GM18861 (cell line): Measurements from ENCODE around the gene ATP2B2.

Experiments used
- ATAC-seq: cut with Tn5 transposase; IDR thresholded peaks from one replicate; pipeline ENCODE4 v1.9.1; 2021; ENCODE audit not compliant: unreplicated experiment

The ATP2B2 gene

DNA sequence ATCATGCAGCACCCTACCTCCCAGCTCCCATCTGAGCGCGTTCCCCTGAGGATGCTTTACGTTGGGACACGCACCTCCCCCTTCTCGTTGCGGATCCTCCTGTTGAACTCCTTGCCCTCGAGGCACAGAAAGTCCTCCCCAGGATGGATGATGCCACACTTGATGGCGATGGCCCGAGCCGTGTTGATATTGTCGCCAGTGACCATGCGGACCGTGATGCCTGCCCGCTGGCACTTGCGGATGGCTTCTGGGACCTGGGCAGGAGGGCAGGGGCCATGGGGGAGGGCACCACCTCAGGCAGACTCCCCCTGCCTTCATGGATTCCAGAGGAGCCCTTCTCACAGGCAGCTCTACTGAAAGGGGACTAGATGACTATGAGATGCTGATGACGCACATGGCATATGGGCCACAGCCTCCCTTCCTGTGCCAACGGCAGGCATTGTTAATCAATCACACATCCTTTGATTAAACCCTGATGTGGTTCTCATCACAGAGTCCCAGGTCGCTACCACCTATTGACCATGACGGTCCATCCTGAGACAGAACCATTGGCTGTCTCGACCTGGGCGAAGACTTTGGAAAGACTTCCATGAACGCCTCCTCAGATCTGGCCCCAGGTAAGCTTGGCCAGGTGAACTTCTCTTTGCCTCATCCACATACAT lies 154.9 kb downstream of the ATP2B2 start:
- no peak for ATAC-seq

DNA sequence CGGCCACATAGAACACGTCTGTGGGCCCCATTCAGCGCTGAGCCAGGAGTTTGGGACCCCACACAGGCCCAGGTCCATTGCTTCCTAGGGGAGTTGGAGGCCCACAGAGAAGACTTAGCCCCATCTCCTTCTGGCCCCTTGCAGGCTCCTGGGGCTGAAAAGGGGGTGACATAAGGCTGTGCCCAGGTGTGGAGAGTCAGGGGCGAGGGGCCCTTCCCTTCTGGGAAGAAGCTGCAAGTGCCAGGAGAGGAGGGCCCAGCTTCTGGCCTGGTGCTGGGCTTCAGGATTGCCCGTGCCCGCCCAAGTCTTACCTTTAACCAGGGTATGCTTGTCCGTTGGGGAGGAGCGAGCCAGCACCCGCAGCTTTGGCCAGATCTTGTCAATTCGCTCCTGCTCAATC lies 155.6 kb downstream of the ATP2B2 start:
- no peak for ATAC-seq

DNA sequence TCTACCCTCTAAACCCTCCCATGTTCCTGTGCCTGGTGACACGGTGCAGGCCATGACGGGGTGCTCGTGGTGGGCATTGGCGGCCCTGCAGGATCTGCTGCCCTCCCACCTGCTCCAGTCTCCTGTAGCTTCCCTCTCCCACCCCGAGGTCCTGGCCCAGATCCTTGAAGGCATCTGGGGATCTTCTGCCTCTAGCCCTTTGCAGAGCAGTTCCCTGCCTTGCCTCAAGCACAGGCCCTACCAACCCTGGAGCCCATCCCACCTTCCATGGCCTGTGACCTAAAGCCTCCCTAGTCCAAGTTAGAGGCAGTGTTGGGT lies 157.0 kb downstream of the ATP2B2 start:
- no peak for ATAC-seq

DNA sequence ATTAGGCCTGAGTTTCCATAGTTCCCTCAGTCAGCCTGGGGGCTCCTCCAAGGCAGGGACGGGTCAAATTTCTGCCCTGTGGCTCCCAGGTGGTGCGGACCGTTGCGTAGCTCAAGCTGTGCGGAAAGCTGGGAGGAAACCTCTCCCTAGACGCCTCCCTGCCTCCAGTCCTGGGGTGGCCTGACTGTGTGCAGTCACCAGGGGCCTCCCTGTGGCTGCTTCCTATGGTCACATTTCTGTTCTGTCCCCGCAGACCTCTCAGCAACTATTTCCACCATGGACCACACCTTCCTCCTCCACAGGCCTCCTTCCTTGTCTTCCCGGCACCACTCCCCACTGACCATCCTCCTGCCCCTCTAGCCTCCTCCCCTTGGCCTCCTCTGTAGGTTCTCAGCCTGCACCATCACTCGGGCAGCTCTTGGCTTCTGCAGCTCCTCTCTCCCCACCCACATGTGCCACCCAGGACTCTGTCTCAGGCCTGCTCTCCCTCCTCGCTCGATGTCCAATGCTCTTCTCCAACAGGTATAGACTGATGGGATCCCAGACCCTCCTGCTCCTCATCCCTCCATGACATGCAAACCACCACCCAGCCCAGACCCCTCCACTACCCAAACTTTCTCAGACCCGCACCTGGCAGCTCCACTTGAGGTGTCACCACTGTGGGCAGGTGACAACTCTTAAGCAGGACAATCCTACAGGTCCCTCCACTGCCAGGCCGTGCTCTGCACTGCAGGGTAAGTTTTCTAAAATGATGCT lies 157.6 kb downstream of the ATP2B2 start:
- no peak for ATAC-seq

DNA sequence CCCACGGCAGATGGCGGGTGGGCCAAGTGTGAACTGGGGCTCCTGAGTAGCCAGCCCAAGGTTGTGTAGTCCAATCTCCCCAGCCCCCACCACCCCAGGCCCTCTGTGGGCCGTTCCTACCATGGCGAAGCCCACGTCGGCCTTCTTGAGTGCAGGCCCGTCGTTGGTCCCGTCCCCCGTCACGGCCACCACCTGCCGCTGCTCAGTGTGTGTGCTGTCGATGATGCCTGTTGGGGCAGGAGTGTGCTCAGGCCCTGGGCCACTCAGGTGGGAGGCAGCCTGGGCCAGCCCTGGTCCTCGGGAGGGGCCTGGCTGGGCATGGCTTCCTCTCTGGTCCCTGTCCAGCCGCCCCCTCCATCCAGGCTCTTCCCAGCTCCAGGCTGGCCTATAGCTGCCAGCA lies 159.5 kb downstream of the ATP2B2 start:
- no peak for ATAC-seq

DNA sequence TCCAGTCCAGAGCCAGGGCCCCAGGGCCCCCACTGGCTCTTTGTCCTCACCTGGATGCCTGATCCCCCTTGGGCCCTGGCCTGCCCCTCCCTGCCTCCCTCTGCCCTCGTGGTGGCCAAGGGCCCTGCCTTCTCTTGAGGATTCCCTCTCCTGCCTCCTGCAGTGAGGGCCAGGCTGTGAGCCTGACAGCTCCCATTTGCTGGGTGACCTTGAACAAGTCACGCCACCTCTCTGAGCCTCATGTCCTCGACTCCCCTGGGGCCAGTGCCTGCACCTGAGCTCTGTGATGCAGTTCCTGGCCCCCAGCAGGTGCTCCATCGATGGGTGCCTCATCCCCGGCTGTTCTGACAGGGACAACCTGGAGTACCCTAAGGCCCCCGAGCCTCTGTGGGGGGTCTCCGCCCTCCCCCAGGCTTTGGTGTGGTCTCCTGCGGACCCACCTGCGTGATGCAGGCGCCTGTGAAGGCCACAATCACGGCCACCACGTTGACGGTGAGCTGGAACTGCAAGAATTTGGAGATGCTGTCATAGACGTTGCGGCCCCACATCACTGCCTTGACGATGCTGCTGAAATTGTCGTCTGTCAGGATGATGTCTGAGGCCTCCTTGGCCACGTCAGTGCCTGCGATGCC lies 160.3 kb downstream of the ATP2B2 start:
- no peak for ATAC-seq

DNA sequence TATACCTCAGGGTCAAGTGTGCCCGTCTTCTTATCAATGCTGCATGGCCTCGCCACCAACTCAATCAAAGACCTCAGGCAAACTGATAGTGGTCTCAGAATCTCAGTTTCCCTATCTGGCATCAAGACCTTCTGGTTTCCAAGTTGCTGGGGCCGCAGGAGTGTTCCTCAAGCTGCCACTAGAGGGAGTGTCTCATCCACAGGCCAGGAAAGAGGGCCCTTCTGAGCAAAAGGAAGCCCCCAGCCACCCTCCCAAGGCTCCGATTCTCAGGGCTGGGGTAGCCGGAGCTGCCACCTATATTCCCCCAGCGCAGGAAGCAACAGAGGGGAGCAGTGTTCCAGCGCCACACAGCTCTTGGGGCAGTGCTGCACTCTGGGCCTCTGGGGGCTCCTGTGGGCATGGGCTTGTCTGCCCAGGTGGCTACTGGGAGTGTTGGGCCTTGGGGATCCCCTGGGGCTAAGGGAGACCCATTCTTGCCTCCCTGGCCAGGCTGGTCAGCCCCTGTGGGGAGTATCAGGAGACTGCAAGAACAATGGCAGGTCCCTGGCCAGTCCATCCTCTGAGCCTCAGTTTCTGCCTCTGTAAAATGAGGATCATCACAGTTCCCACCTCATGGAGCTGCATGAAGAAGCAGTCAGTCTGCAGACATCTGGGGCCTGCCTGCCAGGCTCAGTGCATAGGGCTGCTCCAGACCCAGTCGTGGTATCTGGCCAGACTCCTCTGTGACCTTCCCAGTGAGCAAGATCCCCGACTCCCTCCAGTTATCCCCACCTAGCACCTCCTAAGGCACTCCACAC lies 161.0 kb downstream of the ATP2B2 start:
- no peak for ATAC-seq

DNA sequence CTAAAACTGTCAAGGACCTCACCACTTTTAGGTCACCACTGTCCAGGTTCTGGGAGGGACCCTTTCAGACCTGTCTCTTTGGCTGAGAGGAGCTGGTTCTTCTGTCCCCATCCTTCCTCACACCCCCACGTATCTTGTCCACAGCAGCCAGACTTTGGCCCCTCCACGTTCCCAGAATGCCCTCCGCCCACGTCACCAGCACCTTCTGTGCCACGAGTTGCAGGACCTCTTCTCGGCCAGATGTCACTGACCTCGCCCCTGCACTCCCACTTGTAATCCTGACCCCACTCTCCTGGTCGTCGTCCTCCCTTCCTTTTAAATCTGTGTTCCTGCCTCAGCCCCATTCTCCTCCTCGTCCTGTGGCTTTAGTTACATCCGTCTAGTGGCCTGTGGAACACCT lies 161.9 kb downstream of the ATP2B2 start:
- no peak for ATAC-seq

GRCh38 chr3:10342781-10343180 lies 162.6 kb downstream of the ATP2B2 start:
- no peak for ATAC-seq

GRCh38 chr3:10341901-10342398 lies 163.4 kb downstream of the ATP2B2 start:
- ATAC-seq, result no peak

GRCh38 chr3:10340476-10340875 lies 164.9 kb downstream of the ATP2B2 start:
- ATAC-seq, result no peak

- no peak for ATAC-seq
Measured at GRCh38 chr3:10340046-10340445, 165.3 kb downstream of the ATP2B2 start.

DNA sequence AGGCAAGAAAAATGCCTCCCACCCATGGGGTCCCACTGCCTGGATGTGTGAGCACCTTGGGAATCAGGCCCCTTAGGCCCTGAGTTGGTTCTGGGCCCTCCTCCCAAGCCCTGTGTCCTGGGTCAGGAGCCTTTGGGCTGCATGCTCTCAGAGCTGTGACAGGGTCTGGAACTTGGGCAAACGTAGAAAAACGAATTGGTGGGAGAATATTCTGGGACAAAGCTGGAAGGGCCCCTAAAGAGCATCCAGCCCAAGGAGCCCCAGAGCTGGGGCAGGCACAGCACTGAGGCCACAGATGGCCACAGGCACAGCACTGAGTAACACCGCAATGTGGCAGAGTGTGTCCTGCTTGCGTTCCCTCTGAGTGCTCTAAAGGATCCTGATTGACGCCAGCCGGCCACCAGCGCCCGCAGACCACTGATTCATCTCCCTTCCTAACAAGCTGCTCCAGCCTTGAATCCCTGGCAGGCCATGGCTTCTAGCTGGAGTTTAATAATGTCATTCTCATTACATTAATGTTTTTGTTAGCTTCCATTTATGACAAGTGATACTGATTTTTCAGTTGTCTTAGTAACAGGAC lies 165.9 kb downstream of the ATP2B2 start:
- ATAC-seq, result no peak

GRCh38 chr3:10338591-10339353 lies 166.6 kb downstream of the ATP2B2 start:
- no peak for ATAC-seq

DNA sequence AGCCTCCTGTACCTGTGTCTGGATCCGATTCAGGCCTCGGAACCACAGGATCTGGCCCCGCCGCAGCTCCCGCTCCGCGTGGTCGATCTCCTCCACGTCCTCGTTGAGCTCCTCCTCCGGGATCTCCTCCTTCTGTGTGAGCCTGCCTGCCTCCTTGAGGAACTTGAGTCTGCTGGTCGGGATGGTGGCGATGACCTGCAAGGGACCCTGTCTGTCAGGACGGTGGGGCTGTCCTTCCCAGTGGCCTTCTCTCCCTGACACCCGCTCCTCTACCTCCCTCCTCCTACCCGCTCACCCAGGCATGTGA lies 167.3 kb downstream of the ATP2B2 start:
- no peak for ATAC-seq

GRCh38 chr3:10337323-10338163 lies 167.8 kb downstream of the ATP2B2 start:
- ATAC-seq, result no peak

DNA sequence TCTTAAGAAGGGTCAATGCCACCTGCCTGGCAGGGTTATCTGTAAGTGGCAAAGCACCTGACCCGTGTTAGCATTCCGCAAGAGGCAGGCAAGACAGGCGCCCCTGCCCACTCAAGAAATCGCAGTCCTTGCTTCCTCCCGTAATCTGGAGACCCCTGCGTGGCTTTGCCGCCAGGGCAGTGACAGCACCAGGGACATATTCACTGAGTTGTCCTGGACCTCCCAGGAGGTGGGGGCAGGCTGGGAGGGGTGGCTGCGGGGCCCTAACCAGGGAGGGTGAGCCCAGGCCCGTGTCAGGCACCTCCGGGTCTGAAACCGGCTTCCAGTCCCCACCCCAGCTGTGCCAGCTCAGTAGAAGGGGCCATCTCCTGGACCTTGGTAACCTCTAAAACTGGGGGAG lies 168.6 kb downstream of the ATP2B2 start:
- ATAC-seq, result no peak

DNA sequence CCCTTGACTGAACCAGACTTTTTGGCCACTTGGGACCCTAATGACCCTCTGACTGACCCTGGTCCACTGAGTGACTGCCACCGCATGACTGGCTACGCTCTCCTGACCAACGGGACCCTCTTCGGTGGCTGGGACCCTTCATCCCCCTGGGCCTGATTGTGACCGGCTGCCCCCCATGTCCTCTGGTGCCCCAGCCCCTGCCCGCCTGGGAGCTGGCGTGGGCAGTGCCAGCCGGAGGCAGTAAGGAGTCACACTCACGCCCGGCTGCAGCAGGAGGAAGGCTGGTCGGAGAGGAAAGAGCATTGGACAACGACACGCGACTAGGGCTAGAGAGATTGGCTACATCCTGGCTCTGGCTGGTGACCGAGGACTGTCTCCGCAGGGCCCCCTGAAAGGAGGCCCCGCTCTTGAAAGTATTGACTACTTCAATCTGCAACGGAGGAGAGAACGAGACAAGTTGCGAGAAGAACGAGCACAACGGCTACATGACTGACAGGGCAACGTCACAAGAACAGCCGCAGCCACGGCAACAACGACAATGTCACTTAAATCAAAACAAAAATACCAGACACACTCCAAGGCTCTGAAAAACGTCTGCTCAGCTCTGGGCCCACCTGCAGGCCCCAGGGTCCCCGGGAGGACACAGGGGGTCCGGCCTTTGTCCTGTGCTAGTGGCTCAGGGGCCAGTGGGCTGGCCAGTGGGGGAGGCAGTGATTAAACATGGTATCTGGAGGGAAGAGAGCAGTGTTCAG lies 169.3 kb downstream of the ATP2B2 start:
- no peak for ATAC-seq

DNA sequence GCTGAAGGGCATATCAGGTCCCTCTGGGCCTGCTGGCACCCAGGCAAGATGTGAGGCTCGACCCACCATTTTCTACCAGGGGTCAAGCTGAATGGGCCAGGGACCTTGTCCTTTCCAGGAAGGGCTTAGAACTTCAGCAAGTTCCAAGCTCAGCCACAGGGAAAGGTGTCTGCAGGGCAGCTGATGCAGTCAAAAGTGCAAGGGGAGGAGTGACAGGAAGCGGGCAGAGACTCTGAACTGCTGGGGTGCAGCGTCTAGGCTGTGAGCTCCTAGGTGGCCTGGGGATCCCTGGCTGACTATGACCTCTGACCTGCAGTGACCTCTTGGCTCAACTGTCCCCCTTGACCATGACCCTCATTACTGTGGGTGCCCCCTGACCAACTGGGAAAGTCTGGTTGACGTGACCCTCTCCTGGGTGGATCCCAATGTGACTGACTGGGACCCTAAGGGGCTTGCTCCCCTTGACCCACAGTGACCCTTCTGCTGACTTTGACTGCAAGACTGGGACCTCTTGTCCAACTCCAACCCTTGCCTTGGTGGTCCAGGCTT lies 170.1 kb downstream of the ATP2B2 start:
- no peak for ATAC-seq
